ENCODE results near the gene LRP3. TPM values are rescaled to one million over a fixed set of nuclear protein-coding genes. Genes with fewer than 3 reads are reported as not detected.
A peak's percentile ranks its signal among the peaks of the same experiment; 100 is the strongest.

Gene LRP3
- total and polyA plus RNA-seq, 2 of the 13 experiments (the other 11 are each of a cell fraction or from before 2014, with no cell fraction given) = 17.6 to 51.6 TPM

DNA sequence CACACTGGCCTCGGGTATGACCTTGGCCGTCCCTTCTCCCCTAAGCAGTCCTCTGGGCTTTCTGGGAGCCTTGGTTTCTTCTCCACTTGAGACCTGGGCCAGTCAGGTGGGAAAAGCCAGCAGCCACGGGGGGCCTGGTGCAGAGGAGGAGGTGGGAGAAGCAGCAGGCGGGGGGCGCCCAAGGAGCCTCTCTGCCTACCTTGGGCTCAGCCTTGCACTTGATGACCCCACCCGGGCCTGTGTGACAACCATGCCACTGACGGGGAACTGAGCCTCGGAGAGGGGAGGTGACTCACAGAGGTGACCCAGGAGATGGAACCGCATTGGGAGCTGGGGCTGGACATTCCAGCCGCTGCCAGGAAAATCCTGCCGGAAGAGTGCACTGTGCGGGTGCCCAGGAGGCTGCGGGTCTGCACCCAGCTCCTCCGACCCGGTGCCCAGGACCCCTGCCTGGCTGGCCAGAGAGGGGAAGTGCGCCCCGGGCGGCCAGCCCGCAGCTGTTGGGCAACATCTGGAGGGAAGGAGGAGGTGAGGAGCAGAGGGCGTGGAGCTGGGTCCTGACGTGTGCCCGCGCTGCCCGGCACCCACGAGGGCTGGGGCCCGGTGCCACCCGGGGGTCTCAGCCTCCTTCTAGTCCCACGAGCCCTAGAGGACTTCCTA, 55.0 kb downstream of the LRP3 start (continued):
- TF ChIP-seq JUN (CRISPR knock-in tag; IDR thresholded peaks at IDR 0.05) = 0 out of 2 replicates have a peak, but pooled peaks have one; percentile 6
- TF ChIP-seq FOXA1 (IDR thresholded peaks at IDR 0.05) = no peak
- no peak for TF ChIP-seq FOXA1 (CRISPR knock-in tag; IDR thresholded peaks at IDR 0.05)
- TF ChIP-seq ZNF276 (CRISPR knock-in tag; IDR thresholded peaks at IDR 0.05; ENCODE audit: low read depth) = no peak
- TF ChIP-seq ZNF740 (CRISPR knock-in tag; IDR thresholded peaks at IDR 0.05) = peak; percentile 43; the same call in 1 of the 2 replicates
- TF ChIP-seq ZNF776 (CRISPR knock-in tag; IDR thresholded peaks at IDR 0.05) = 0 out of 2 replicates have a peak, but pooled peaks have one; percentile 40
- TF ChIP-seq ZNF678 (CRISPR knock-in tag; IDR thresholded peaks at IDR 0.05) = no peak
- no peak for TF ChIP-seq ZNF670 (CRISPR knock-in tag; IDR thresholded peaks at IDR 0.05; ENCODE audit: borderline replicate concordance)
- TF ChIP-seq, protein P1, sequence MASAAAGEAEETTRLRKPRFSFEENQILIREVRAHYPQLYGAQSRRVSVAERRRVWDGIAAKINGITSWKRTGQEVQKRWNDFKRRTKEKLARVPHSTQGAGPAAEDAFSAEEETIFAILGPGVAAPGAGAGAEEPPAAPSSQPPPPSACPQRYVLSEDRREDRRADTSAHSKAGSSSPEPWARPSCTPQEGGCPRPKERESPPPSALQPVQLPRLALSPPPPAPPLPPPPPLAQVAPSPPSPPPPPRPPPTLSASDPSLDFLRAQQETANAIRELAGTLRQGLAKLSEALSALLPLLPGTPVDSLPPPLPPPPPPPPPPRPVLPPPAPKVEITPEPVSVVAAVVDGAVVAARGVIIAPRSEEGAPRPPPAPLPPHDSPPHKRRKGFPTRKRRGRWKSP (CRISPR knock-in tag; IDR thresholded peaks at IDR 0.05) = no peak
- TF ChIP-seq ZNF382 (CRISPR knock-in tag; IDR thresholded peaks at IDR 0.05; ENCODE audit: borderline replicate concordance) = no peak
- no peak for TF ChIP-seq ZFP41 (CRISPR knock-in tag; IDR thresholded peaks at IDR 0.05; ENCODE audit: borderline replicate concordance)
- 0 out of 2 replicates have a peak, but pooled peaks have one; percentile 37 for TF ChIP-seq ZNF546 (CRISPR knock-in tag; conservative IDR thresholded peaks at IDR 0.05)
- no peak for TF ChIP-seq ZNF703 (CRISPR knock-in tag; IDR thresholded peaks at IDR 0.05; ENCODE audit: borderline replicate concordance)
- 0 out of 2 replicates have a peak, but pooled peaks have one; percentile 18 for TF ChIP-seq ZBTB38 (CRISPR knock-in tag; IDR thresholded peaks at IDR 0.05)
- TF ChIP-seq PATZ1 (CRISPR knock-in tag; IDR thresholded peaks at IDR 0.05) = peak; percentile 54; the same call in 1 of the 2 replicates
- TF ChIP-seq MTA1 (CRISPR knock-in tag; IDR thresholded peaks at IDR 0.05; ENCODE audit: borderline replicate concordance) = peak; percentile 59
- TF ChIP-seq, protein P2, sequence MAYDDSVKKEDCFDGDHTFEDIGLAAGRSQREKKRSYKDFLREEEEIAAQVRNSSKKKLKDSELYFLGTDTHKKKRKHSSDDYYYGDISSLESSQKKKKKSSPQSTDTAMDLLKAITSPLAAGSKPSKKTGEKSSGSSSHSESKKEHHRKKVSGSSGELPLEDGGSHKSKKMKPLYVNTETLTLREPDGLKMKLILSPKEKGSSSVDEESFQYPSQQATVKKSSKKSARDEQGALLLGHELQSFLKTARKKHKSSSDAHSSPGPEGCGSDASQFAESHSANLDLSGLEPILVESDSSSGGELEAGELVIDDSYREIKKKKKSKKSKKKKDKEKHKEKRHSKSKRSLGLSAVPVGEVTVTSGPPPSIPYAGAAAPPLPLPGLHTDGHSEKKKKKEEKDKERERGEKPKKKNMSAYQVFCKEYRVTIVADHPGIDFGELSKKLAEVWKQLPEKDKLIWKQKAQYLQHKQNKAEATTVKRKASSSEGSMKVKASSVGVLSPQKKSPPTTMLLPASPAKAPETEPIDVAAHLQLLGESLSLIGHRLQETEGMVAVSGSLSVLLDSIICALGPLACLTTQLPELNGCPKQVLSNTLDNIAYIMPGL (CRISPR knock-in tag; IDR thresholded peaks at IDR 0.05; ENCODE audit: borderline replicate concordance in 1 of 2, low read depth in 1 of 2) = peak in 1 of 2 experiments; percentile 33; a peak in 1 of 4 replicates
- TF ChIP-seq GFI1 (CRISPR knock-in tag; IDR thresholded peaks at IDR 0.05; ENCODE audit: borderline replicate concordance) = peak; percentile 12; the same call in 1 of the 2 replicates
- TF ChIP-seq ZFYVE20 (CRISPR knock-in tag; IDR thresholded peaks at IDR 0.05; ENCODE audit: borderline replicate concordance, low read depth) = no peak
- TF ChIP-seq HNRNPL (IDR thresholded peaks at IDR 0.05; ENCODE audit: low read depth, low read length) = peak; percentile 97
- TF ChIP-seq FOXP1 (IDR thresholded peaks at IDR 0.05) = no peak
- no peak for TF ChIP-seq FOXP1 (CRISPR knock-in tag; IDR thresholded peaks at IDR 0.05)
